NCI-H2196 treated with DMSO at 0.1 percent for 48 hours (cell line): ENCODE measurements around the gene TACC2.

Experiments
- DNase-seq: peaks from one replicate; lab custom pipeline; 2025; ENCODE audit not compliant: unreplicated experiment; lab: John Stamatoyannopoulos, UW

Gene TACC2

GRCh38 chr10:122141821-122142640, 153.1 kb downstream of the TACC2 start:
- no peak for DNase-seq

GRCh38 chr10:122142641-122143237, 153.8 kb downstream of the TACC2 start:
- no peak for DNase-seq

GRCh38 chr10:122143238-122143841, 154.4 kb downstream of the TACC2 start:
- no peak for DNase-seq

- DNase-seq: no peak
Observed at GRCh38 chr10:122144199-122144598, 155.2 kb downstream of the TACC2 start.

GRCh38 chr10:122145113-122145512, 156.2 kb downstream of the TACC2 start:
- no peak for DNase-seq

GRCh38 chr10:122147663-122148062, 158.7 kb downstream of the TACC2 start:
- DNase-seq: no peak

GRCh38 chr10:122148876-122149560, 160.1 kb downstream of the TACC2 start:
- DNase-seq: no peak

- DNase-seq: no peak
Observed at GRCh38 chr10:122149561-122150505, 160.9 kb downstream of the TACC2 start.

- DNase-seq: no peak
Observed at GRCh38 chr10:122151121-122151694, 162.2 kb downstream of the TACC2 start.

GRCh38 chr10:122152544-122152943, 163.6 kb downstream of the TACC2 start:
- peak; percentile 73 for DNase-seq

- no peak for DNase-seq
Observed at GRCh38 chr10:122154031-122154544, 165.1 kb downstream of the TACC2 start.

GRCh38 chr10:122154545-122155366, 165.8 kb downstream of the TACC2 start:
- no peak for DNase-seq

- no peak for DNase-seq
Observed at GRCh38 chr10:122157451-122157850, 168.5 kb downstream of the TACC2 start.

GRCh38 chr10:122158362-122158761, 169.4 kb downstream of the TACC2 start:
- DNase-seq: no peak

GRCh38 chr10:122159141-122159970, 170.4 kb downstream of the TACC2 start:
- no peak for DNase-seq

GRCh38 chr10:122161795-122162194, 172.8 kb downstream of the TACC2 start:
- DNase-seq: no peak

GRCh38 chr10:122162671-122163173, 173.8 kb downstream of the TACC2 start:
- no peak for DNase-seq
